Measurements from ENCODE around the gene TBC1D8.
"Not testable (repeated sequence)": the region's sequence is repeated elsewhere in the genome, so short reads cannot be mapped to it uniquely, and the experiment has no call there.

The TBC1D8 gene

GRCh38 chr2:101151146-101151858 lies at the start of gene TBC1D8:
Gene TBC1D8 (minus strand): TSS chr2:101151382. CDS start chr2:101151253, 129 bp downstream.
- DNase-seq, result peak; percentile 74

- no peak for DNase-seq
These were observed 49.5 kb upstream of the TBC1D8 start for GRCh38 chr2:101200676-101201075.

- DNase-seq, result no peak
These were observed 48.1 kb upstream of the TBC1D8 start for GRCh38 chr2:101199251-101199791.

GRCh38 chr2:101197814-101198213 lies 46.6 kb upstream of the TBC1D8 start:
- DNase-seq, result no peak

GRCh38 chr2:101197215-101197745 lies 46.1 kb upstream of the TBC1D8 start:
- DNase-seq, result no peak

GRCh38 chr2:101195871-101196661 lies 44.9 kb upstream of the TBC1D8 start:
- DNase-seq, result no peak

- no peak for DNase-seq
These were observed 41.9 kb upstream of the TBC1D8 start for GRCh38 chr2:101193033-101193626.

- DNase-seq, result no peak
These were observed 39.8 kb upstream of the TBC1D8 start for GRCh38 chr2:101190747-101191516.

- no peak for DNase-seq
These were observed 37.7 kb upstream of the TBC1D8 start for GRCh38 chr2:101188683-101189405.

GRCh38 chr2:101187131-101187530 lies 35.9 kb upstream of the TBC1D8 start:
- no peak for DNase-seq

GRCh38 chr2:101185656-101186055 lies 34.5 kb upstream of the TBC1D8 start:
- no peak for DNase-seq

GRCh38 chr2:101185085-101185484 lies 33.9 kb upstream of the TBC1D8 start:
- no peak for DNase-seq

- no peak for DNase-seq
These were observed 28.8 kb upstream of the TBC1D8 start for GRCh38 chr2:101179982-101180381.

- no peak for DNase-seq
These were observed 25.6 kb upstream of the TBC1D8 start for GRCh38 chr2:101176803-101177202.

- DNase-seq, result no peak
These were observed 24.8 kb upstream of the TBC1D8 start for GRCh38 chr2:101175991-101176390.

- DNase-seq, result no peak
These were observed 22.6 kb upstream of the TBC1D8 start for GRCh38 chr2:101173707-101174295.

GRCh38 chr2:101169822-101170221 lies 18.6 kb upstream of the TBC1D8 start:
- not testable (repeated sequence) for DNase-seq

- DNase-seq, result no peak
These were observed 17.5 kb upstream of the TBC1D8 start for GRCh38 chr2:101168706-101169105.

- not testable (repeated sequence) for DNase-seq
These were observed 16.4 kb upstream of the TBC1D8 start for GRCh38 chr2:101167532-101167931.

GRCh38 chr2:101164021-101164420 lies 12.8 kb upstream of the TBC1D8 start:
- DNase-seq, result no peak

All from T1000 (cell line).